ENCODE data around the gene NOBOX. TPM values are rescaled to one million over a fixed set of nuclear protein-coding genes. Genes with fewer than 3 reads are reported as not detected.
"Not testable (repeated sequence)": the region's sequence is repeated elsewhere in the genome, so short reads cannot be mapped to it uniquely, and the experiment has no call there.

Gene NOBOX
- total RNA-seq, 1 donor from 2014 or later = not detected

DNA sequence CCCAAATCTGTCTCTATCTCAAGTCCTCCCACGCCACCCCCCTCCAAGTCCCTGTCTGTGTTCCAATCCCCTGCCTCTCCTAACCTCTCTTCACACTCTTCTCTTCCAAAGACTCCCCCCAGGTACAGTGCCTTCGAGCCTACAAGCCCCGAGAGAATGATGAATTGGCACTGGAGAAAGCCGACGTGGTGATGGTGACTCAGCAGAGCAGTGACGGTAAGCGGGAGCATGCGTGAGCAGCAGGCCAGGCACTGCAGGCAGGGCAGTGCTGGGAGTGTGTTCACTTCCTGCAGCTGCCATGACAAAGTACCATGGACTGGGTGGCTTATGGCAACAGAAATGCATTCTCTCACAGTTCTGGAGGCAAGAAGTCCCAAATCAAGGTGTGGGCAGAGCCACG, 24.8 kb downstream of the NOBOX start:
- ChIA-PET POLR2A (no interaction called here), CTCF (no interaction called here)
- TF ChIP-seq CTCF (IDR thresholded peaks at IDR 0.05) = no peak
- DNase-seq (no peak), ATAC-seq (ENCODE audit: low read depth) (no peak)
- intact Hi-C loops (cut with micrococcal nuclease) = no loop called here
- Mint-ChIP-seq H3K27ac (no peak overlapping the region), H3K36me3 (ENCODE audit: low read depth) (peaks cover 18% of the 10 kb centered on the region), H3K4me1 (no peaks in the 10 kb centered on the region), H3K4me3 (no peak overlapping the region), H3K27me3 (no peaks in the 10 kb centered on the region), H3K9me3 (no peaks in the 10 kb centered on the region)

DNA sequence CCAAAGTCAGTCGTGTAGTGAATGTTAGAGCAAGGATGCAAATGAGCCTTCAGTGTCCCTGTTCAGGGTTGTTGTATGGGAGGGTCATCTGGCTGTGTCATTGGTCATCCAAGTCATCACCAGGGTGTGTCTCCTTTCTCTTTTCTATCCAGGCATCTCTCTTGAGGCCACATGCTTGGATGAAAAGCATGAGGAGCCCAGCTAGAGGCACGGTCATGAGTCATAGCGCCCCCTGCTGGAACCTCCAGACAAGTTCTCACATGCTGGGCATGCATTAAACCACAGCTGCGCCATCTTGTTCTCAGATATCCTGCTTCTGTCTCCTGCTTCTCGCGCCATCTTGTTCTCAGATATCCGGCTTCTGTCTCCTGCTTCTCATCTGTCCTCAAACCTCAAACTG, 34.3 kb downstream of the NOBOX start:
- H3K27ac Mint-ChIP-seq; H3K4me3 Mint-ChIP-seq; H3K36me3 Mint-ChIP-seq (ENCODE audit: low read depth); CTCF ChIA-PET; DNase-seq; H3K27me3 Mint-ChIP-seq; POLR2A ChIA-PET; intact Hi-C loops (cut with micrococcal nuclease); ATAC-seq (ENCODE audit: low read depth); H3K9me3 Mint-ChIP-seq; H3K4me1 Mint-ChIP-seq: not testable (repeated sequence)

- POLR2A ChIA-PET; H3K36me3 Mint-ChIP-seq (ENCODE audit: low read depth); DNase-seq; H3K9me3 Mint-ChIP-seq; H3K4me3 Mint-ChIP-seq; H3K27me3 Mint-ChIP-seq; ATAC-seq (ENCODE audit: low read depth); intact Hi-C loops (cut with micrococcal nuclease); H3K4me1 Mint-ChIP-seq; H3K27ac Mint-ChIP-seq; CTCF ChIA-PET: not testable (repeated sequence)
Observed at GRCh38 chr7:144367250-144367649, 36.2 kb downstream of the NOBOX start.

DNA sequence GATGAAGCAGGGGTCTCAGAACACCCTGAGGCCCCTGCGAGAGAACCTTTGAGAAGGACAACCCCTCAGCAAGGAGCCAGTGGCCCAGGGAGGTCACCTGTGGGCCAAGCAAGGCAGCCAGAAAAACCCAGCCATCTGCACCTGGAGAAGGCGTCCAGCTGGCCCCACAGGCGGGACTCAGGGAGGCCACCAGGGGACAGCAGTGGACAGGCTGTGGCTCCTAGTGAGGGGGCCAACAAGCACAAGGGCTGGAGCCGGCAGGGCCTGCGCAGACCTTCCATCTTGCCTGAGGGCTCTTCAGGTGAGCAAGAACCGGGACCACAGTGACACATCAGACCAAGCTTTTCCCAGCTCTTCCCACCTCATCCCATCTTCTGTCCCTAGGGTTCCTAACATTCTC, 38.0 kb downstream of the NOBOX start:
- H3K4me1 Mint-ChIP-seq; CTCF ChIA-PET; DNase-seq; H3K36me3 Mint-ChIP-seq (ENCODE audit: low read depth); ATAC-seq (ENCODE audit: low read depth); POLR2A ChIA-PET; H3K9me3 Mint-ChIP-seq; H3K27ac Mint-ChIP-seq; H3K27me3 Mint-ChIP-seq; intact Hi-C loops (cut with micrococcal nuclease); H3K4me3 Mint-ChIP-seq: not testable (repeated sequence)

DNA sequence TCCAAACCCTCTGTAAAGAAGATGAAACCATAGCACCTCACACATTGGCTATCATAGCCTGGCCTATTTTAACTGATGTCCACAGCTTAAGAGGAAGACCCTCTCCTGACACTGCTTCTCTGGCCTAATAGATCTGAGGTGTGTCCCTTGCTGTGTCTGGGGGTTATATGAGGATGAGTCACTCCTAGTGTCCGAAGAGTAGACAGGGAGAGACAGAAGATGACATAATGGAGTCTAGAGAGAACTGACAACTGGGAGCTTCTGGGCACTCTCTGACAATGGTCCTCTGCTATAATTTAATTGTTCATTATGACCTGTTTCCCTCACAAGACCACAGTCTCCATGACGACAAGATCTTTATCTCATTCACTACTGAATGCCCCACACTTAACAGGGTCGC, 41.4 kb downstream of the NOBOX start:
- CTCF ChIA-PET; H3K9me3 Mint-ChIP-seq; H3K36me3 Mint-ChIP-seq (ENCODE audit: low read depth); POLR2A ChIA-PET; DNase-seq; H3K4me3 Mint-ChIP-seq; ATAC-seq (ENCODE audit: low read depth); H3K27me3 Mint-ChIP-seq; H3K4me1 Mint-ChIP-seq; intact Hi-C loops (cut with micrococcal nuclease); H3K27ac Mint-ChIP-seq: not testable (repeated sequence)

GRCh38 chr7:144356860-144357259, 46.6 kb downstream of the NOBOX start:
- ATAC-seq (ENCODE audit: low read depth); POLR2A ChIA-PET; H3K27ac Mint-ChIP-seq; CTCF ChIA-PET; DNase-seq; H3K9me3 Mint-ChIP-seq; H3K4me3 Mint-ChIP-seq; H3K4me1 Mint-ChIP-seq; intact Hi-C loops (cut with micrococcal nuclease); H3K27me3 Mint-ChIP-seq; H3K36me3 Mint-ChIP-seq (ENCODE audit: low read depth): not testable (repeated sequence)

DNA sequence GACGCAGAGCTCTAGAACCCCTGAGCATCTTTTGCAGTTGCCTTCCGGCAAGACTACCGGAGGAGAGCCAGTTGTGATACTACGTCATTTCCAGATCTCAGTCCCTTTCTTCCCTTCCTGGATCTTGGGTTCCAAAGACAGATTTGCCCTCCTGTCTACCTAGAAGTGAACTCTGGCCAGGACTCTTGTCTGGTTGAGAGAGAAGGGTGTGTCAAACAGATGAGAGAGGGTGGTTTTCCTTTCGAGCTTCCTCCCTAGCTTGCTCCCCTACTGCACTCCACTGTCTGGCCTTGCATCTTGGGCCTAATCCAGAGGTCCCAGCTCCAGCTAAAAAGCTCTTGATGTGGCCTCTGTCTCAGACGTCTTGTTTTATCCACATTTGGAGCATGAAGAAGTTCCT, 47.3 kb downstream of the NOBOX start:
- H3K27me3 Mint-ChIP-seq; H3K27ac Mint-ChIP-seq; H3K4me3 Mint-ChIP-seq; H3K9me3 Mint-ChIP-seq; CTCF ChIA-PET; DNase-seq; H3K4me1 Mint-ChIP-seq; ATAC-seq (ENCODE audit: low read depth); intact Hi-C loops (cut with micrococcal nuclease); H3K36me3 Mint-ChIP-seq (ENCODE audit: low read depth); POLR2A ChIA-PET: not testable (repeated sequence)

GRCh38 chr7:144355176-144355822, 48.2 kb downstream of the NOBOX start, which contains the start of gene ARHGEF5:
Gene ARHGEF5, plus strand, starts transcription at chr7:144355402. Its CDS starts 7,268 bp downstream, at chr7:144362670.
- H3K27ac Mint-ChIP-seq; DNase-seq; H3K9me3 Mint-ChIP-seq; intact Hi-C loops (cut with micrococcal nuclease); H3K27me3 Mint-ChIP-seq; CTCF ChIA-PET; POLR2A ChIA-PET; H3K36me3 Mint-ChIP-seq (ENCODE audit: low read depth): not testable (repeated sequence)
- peak within 1 kb of the TSS; percentile 75 for H3K4me3 Mint-ChIP-seq
- peak; percentile 70 for ATAC-seq (ENCODE audit: low read depth)
- H3K4me1 Mint-ChIP-seq = peaks cover 10% of the 10 kb centered on the region

DNA sequence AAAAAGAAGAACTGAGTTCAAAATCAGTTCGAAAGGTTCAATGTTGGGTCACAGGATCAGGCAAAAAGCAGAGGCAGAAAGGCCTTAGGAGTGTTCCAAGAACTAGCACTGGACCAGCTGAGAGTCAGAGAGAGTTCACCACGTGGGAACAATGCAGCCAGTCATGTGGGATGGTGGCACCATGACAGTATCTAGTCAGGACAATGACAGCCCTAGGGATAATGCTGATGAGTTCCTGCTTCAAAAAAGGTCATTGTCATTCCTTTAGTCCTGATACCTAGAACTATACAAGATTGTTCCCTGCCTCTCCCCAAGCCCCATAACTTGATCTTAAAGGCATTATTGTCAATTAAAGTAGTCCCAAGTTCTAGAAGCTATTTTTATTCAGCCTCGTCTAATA, 51.8 kb downstream of the NOBOX start:
- H3K27ac Mint-ChIP-seq; H3K4me1 Mint-ChIP-seq; ATAC-seq (ENCODE audit: low read depth); CTCF ChIA-PET; intact Hi-C loops (cut with micrococcal nuclease); H3K36me3 Mint-ChIP-seq (ENCODE audit: low read depth); POLR2A ChIA-PET; H3K27me3 Mint-ChIP-seq; H3K4me3 Mint-ChIP-seq; DNase-seq; H3K9me3 Mint-ChIP-seq: not testable (repeated sequence)

DNA sequence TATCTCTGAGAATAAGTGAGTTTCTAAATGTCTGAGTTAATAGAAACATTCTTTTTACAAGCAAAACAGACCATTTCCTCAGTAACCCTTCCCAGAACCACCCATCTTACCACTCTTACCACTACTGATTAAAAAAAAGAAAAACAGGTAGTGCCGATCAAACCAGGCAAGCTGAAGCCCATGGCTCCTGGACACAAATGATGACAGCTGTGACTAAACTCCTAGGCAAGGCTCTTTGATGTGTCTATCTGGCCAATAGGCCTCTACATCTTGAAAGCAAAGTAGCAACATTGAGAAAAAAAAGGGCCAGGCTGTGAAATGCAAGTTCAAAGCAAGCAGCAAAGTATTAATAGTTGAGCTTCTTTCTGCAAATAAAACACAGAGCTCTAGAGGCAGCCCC, 54.9 kb downstream of the NOBOX start:
- CTCF ChIA-PET; H3K36me3 Mint-ChIP-seq (ENCODE audit: low read depth); POLR2A ChIA-PET; DNase-seq; H3K4me3 Mint-ChIP-seq; H3K4me1 Mint-ChIP-seq; H3K27ac Mint-ChIP-seq; H3K27me3 Mint-ChIP-seq; ATAC-seq (ENCODE audit: low read depth); intact Hi-C loops (cut with micrococcal nuclease); H3K9me3 Mint-ChIP-seq: not testable (repeated sequence)

Data from activated B cell treated with CpG ODN at 0.5 μM for 24 hours (primary cell).